Prostate gland (tissue), 2 donors: ENCODE results near the gene FKBP10.

Source experiments
- POLR2A ChIP-seq: fragments of 450-650 bp; IDR thresholded peaks from one replicate; pipeline ENCODE4 v1.6.1; 2016; ENCODE audit warnings: antibody characterized with exemption, mild to moderate bottlenecking
- POLR2AphosphoS5 ChIP-seq: sonication (generic); formaldehyde crosslinking; IDR thresholded peaks from one replicate; pipeline ENCODE4 v1.6.1; 2017; ENCODE audit warnings: antibody characterized with exemption
- TF ChIP-seq, protein P1 (sequence below), 4 experiments: fragments of 200-600 bp in 2 of 4; fragments of 450-650 bp in 2 of 4; sonication (generic) in 2 of 4; IDR thresholded peaks; 1 replicate in 3 of 4; 2 replicates in 1 of 4; pipeline ENCODE4 v1.5.1; 2016 to 2019; ENCODE audit warnings: antibody characterized with exemption in 4 of 4, mild to moderate bottlenecking in 2 of 4, moderate library complexity in 2 of 4

DNA sequence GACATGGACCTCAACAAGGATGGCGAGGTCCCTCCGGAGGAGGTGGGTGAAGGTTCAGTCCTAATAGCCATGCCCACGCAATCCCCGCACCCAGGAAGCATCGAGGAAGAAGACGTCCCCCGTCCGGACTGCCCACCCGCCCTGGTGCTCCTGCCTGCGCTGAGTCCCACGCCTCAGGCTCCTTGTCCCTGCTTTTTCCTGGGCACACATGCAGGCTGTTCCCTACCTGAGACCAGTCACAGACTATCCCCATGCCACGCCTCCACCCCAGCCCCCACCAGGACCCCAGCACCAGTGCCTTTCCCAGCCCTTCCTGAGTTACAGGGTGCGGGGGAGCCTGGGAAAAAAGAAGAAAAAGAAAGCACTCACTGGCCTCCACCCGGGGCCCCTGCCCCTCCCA is 9.0 kb downstream of the FKBP10 start:
- no peak for TF ChIP-seq POLR2AphosphoS5
- TF ChIP-seq, protein P1, sequence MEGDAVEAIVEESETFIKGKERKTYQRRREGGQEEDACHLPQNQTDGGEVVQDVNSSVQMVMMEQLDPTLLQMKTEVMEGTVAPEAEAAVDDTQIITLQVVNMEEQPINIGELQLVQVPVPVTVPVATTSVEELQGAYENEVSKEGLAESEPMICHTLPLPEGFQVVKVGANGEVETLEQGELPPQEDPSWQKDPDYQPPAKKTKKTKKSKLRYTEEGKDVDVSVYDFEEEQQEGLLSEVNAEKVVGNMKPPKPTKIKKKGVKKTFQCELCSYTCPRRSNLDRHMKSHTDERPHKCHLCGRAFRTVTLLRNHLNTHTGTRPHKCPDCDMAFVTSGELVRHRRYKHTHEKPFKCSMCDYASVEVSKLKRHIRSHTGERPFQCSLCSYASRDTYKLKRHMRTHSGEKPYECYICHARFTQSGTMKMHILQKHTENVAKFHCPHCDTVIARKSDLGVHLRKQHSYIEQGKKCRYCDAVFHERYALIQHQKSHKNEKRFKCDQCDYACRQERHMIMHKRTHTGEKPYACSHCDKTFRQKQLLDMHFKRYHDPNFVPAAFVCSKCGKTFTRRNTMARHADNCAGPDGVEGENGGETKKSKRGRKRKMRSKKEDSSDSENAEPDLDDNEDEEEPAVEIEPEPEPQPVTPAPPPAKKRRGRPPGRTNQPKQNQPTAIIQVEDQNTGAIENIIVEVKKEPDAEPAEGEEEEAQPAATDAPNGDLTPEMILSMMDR (IDR thresholded peaks at IDR 0.05) = no peak
- TF ChIP-seq POLR2A = no peak
